ENCODE data around the gene JAZF1.
"Not testable (repeated sequence)": the region's sequence is repeated elsewhere in the genome, so short reads cannot be mapped to it uniquely, and the experiment has no call there.

Gene JAZF1

DNA sequence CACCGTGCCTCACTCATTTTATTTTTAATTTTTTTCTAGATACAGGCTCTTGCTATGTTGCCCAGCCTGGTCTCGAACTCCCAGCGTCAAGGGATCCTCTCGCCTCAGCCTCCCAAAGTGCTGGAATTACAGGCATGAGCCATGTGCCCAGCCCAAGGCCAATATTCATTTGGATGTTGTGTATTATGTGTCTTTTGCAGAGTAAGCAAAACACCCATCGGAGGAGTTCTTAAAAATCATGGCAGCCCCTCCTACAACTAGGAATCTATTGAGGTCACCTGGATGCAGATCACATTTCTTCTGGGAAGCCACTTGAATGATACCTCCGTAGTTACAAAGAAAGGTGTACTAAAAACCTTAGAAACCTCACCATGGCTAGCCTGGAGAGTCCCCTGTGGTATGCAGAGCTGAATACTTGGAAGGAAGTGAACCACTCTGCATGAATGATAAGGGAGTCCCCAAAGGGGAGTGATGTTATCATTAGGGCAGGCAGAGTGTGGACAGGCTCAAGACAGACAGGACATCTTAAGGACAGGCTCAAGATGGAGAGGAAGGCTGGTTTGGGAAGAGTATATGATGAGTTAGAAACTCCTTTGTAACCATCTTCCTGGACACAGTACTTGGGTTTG, 254.9 kb downstream of the JAZF1 start:
- no peak for DNase-seq

DNA sequence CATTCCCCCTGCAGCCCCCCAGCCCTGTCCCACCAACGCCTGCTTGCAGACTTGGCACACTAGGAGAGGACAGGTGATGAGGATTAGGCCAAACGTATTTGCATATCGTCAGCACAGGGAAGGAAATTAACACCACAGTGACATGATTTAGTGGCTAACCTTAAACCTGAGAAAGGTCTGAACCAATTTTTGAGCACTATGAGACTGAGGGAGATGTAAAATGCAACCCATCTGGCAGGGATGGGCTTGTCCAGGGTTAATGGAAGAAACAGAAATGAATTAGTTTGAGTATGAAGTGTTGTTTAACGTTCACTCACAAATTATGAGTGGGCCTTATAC, 257.0 kb downstream of the JAZF1 start:
- no peak for DNase-seq

DNA sequence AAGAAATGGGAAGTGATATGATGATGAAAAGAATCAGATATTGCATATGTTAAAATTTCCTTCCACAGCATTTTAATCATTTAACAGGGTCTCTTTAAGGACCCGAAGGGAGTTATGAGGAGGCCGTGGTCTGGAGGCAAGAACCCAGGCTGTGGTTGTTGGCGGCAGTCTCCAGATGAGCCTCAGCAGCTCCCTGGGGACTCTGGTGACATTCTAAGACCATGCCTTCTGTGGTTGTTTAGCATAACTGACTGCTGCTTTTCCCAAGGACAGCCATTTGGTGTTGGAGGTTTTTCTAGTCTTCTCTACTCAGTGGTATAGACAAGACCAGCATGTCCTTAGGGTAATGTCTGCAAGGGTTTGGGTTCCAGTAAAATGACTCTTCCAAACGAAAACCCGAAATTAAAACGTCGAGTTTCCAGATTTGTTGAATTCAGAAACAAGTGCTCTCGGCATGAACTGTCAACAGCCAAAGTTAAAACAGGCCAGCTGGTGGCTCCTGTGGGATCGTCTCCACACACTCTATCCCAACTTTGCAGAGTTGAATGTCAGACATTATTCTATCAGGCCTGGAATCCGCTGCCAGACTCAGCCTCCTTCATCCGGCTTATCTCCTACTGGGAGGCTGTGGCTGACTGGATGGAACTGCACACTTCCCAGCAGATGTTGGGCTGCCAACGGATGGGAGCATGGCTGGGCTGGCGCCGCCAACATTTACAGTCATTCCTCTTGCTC, 257.5 kb downstream of the JAZF1 start:
- no peak for DNase-seq

DNA sequence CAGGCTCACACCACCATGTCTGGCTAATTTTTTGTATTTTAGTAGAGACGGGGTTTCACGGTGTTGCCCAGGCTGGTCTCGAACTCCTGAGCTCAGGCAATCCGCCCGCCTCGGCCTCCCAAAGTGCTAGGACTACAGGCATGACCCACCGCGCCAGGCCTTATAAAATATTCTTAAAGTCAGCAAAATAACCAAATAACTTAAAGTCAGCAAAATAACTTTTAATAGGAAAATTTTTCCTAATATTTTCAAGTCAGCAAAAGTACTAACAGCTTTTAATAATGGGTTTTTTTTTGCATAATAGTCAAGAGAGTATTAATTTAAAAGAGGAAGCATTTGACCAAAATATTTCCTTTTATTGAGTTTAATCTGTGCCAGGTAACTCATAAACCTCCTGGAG, 258.2 kb downstream of the JAZF1 start:
- DNase-seq, result not testable (repeated sequence)

DNA sequence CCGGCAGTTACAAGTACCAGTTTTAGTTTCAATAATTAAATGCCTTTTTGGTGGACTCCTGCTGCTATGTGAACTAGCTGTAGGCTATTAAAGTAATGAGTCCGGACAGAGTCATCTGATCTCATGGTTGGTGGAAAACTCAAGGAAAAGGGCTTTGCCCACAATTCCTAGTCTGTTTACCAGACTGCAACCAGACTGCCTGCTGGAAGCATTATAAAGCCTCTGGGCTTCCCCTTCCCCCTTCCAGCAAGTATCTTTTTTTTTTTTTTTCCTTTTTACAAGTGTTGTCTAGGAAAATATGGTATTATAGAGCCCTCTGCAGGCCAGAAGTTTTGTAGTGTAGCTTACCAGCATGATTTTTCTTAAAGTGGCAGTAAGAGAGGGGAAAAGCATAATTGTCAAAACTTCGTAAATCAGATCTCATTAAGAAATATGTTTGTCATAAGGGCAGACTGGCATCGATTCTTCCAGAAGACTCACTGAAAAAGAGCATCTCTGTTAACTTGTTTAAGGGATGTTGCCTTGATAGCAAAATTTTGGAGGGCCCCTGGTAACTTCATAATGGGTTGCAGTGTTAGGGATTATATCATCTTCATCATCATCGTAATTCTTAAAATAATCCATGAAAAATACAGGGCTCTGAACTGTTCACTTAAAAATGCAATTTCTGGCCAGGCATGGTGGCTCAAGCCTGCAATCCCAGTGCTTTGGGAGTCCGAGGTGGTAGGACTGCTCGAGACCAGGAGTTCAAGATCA, 259.3 kb downstream of the JAZF1 start:
- no peak for DNase-seq

DNA sequence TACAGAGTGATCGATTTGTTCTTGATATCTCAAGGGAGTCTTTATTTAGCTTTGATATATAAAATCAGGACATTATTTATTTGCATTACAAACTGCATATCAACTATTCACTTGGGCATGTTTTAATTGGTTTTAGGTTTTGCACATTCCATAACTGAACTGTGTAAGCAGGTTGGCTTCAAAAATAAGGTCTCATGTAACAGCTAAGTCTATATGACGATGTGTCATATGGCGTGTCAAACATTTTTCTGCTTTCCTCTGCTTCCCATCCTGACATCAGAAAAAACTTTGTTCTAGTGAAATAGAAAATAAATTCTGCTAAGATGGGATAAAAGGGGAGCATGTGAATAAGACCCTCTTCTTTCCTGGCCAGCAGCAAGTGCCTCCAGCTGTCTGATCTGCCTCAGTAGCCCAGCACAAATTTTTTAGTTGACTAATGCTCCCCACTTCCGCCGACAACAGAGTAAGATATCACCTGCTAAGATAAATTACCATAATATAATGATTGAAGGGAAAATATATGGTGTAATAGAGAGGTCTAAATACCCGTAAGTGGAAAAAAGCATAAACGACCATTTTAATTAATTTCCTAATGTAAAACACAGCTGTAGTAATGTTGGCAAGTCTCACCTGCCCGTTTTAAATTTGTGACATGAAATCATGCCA, 260.2 kb downstream of the JAZF1 start:
- DNase-seq, result no peak

DNA sequence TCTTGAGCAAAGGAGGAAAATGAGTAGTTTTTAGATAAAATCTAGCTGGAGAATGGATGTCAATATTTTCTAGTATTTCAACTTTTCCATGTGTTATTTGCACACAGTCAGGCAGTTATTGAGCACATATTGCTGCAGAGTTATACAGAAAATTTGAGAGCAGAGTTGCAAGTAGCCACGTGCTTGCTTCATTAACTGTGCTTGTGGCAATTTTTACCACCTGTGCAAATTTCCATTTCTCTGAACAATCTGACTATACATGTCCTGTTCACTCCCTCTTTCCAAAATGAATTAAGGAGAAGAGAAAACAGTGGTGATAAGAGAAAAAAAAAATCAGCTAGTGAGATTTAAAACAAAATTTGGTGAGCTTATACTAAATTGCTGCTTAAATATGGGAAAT, 262.1 kb downstream of the JAZF1 start:
- DNase-seq, result no peak

DNA sequence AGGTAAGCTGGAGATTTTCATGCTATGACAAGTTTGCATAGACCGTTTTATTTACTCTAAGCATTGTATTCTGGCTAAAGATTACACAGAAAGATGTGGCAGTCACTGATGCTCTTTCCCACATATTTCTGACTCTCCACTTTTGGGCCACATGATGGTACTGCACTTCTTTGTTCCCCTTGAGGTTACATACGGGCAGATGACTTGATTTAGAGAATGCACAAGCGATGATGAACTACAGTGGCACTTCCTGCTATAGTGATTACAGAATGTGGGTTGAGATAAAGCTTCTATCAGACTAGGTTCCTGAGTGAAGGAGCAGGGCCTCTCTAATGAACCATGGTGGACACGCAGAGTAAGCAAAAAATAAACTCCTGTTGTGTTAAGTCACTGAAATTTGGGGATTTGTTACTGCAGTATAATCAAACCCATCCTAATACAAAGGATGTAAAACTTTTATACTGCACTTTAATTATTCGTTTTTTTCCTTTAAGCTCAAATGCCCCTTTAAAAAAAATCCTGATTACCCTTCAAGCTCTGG, 262.8 kb downstream of the JAZF1 start:
- DNase-seq, result no peak

DNA sequence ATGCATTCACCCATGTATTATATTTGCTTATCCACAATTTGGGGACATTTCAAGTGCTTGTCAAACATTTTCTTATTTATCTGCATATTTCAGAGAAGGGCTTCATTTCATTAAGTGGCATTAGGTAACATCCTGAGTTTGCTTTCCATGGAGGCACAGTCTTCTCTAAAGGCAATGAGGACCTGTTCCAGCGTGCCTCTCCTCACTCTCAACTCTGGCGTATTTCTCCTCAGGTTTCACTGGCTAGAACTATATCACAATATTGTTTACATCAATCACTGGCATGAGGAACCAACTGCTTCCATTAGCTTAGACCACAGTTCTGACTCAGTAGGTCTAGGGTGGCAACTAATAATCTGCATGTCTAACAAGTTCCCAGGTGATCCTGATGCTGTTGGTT, 263.5 kb downstream of the JAZF1 start:
- DNase-seq, result no peak

DNA sequence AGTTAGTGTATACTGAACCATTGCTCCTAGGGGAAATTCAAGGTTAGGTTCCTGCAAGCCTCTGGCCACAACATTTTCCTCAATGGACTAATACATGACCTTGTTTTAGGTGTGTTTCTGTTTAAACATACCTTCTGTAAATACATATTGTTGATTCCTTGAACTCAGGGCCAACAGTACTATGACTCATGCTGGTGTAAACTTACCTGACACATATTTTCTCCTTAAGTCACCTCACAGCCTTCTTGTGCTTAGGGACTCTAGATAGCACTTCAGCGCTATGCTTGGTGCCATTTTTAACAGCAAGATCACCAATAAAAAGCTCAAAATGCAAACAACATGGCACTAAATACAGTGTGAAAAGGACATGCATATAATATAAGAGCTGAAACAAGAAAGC, 264.2 kb downstream of the JAZF1 start:
- no peak for DNase-seq

DNA sequence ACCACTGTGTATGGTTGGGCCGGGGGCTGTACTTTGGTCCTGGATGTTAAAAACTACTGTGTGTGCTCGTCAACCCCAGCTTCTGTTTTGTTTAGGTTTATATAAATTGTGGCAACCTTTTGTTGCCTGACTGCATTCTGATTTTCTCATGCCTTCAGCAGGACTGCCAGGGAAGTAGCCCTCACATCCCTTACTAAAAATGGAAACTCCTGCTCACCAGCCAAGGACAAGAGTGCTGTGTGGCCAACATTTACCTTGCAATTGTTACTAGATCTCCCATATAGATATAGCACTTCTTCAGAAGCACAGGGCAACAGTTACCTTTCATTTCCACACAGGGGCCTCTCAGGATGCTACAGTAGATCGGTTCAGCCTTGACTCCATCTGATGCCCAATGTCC, 266.2 kb downstream of the JAZF1 start:
- DNase-seq, result no peak

DNA sequence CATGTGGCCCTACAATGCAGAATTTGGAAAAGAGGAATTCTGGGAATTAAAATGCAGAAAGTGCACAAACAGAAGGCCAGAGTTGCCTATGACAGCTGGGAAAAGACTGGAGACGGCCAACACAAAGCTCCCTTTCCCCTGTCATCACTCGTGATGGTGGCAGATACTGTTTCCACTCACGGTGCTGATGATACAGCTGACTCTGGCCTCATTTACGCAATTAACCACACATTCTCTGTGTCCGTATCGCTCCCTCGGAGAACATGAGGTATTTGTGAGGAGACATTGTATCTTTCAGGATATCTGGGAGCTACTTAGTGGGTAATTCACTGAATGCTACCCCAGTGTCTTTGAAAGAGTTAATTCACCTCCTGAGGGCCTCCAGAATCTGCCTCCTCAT, 267.8 kb downstream of the JAZF1 start:
- DNase-seq, result no peak

DNA sequence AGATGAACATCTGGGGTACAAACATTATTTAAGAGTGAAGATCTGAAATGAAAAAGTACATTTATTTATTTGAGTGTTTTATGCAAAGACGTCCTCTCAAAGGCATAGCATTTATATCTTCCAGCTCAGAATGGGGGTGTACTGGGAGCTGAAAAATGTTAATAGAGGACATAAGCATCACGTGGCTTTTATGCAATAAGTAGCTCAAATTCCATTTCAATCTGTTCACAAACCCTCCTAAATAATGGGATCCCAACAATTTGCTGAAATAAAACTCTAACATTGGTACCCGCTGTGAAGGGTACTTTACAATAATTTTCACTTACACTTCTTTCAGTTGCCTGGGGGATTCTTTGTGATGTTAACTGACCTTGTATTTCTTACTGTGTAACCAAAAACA, 268.7 kb downstream of the JAZF1 start:
- DNase-seq, result no peak

DNA sequence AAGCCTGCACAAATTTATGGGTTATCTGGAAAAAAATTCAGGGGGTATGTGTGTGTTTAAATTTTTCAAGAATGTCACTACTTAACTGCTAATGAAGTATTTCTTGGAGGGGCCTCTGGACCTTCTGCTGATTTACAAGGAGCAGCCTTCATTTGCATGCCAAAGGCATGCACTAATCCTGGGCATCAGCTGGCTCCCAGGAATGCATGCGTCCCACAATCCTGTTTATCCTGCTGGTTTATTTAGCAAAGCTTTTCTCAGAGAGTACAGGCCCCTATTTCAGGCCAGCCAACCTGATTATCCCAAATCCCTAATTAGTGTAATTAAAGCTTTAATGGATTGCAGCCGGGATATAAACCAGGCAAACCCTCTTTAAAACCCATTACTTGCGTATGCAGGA, 270.3 kb downstream of the JAZF1 start:
- no peak for DNase-seq

DNA sequence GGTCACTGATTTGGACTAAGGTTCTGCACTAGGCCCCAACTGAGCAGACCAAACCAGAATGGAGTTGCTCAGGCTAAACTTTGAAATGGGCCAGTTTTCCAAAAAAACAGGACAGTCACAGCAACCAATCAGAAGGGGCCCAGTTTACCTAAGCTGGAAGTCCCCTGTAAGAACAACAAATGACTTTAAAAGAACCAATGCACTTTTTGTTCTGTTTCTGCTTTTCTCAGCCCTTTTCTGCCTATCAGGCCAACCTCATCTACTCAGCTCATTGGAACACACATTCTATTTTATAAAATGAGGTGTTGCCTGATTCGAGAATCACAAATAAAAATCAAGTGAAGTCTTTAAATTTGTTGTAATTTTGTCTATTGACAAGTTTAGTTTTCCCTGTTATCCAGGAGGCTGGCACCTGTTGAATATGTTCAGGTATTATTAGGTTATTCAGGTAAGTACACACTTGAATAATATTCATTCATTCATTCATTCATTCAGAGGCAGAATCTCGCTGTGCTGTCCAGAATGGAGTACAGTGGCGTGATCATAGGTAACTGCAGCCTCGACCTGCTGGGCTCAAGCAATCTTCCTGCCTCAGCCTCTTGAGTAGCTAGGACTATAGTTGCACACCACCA, 271.9 kb downstream of the JAZF1 start:
- DNase-seq, result no peak

DNA sequence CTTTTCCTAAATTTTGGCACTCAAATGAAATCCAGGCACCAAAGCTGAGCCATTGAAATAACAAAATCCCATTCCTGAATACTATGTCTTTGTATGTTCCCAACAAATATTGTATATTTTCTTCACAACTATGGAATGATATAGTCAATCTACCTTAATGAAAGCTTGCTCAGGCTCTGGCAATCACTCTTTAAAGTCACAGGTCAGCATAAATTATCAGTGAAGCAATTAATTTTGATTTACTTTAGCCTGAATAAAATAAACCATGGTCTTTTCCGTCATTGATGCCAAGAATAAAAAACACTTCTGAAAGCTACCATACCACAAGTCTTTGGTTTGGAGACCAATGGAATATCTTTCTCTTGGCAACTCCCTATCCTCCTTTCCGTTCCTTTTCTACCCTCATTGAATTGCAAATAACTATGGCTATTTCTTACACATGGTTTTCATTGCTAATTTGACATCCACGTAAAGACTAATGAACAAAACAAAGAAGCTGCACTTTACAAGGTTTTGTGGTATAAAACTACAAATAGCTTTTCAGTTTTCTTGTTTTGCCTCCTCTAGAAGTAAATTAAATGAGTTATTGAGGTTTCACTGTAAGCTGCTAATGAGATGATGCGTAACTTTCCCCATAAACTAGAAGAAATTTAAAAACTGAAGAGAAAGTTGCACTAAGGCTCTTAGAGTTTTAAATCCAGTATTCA, 274.1 kb downstream of the JAZF1 start:
- no peak for DNase-seq

DNA sequence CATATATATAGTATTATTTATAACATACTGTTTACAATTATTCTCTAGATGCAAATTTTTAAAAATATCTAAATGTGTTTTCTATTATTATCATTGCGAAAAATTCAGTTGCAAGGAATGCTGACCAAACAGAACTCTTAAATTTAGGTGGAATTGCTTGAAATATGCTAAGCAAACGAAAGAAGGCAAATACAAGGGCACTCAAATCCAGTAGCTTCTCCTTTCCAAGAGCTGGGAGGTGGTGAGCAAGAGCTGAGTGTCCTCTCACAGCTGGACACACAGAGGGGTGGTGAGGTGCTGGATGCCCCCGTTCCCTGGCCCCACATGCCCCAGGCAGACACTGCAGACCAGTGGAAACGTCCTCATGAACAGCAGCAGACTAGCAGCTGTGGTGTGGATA, 274.6 kb downstream of the JAZF1 start:
- DNase-seq, result no peak

DNA sequence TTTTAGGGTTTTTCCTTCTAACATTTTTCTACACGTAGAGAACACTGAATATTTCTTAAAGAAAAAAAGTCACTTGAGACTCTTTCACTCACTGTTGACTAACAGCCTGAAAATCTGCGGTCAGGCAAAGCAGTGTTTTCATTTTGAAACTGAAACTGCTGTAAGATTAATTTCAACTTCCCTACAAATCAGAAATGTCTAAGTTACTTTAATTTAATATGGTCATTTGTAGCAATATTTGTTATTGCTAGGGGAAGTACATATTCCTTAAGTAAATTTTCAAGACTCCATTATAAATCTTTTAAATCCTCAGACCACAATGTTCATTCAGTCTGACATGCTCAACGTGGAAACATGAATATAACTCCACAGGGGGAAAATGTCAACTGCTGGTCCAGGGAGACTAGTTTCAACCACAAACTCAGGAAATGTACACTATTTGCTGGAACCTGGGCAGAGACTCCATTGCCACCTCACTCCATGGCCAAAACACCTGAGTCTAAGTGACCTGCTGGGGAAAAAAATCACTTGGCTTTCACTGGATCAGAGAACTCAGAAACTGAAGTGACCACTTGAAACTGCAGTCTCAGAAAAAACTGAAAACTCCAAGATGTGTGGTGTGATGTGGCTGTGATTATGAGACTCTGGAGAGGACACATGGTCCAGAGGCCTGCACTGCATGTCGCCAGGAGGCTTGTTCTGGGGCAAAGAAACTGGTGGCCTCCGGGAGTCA, 279.4 kb downstream of the JAZF1 start:
- DNase-seq, result no peak

DNA sequence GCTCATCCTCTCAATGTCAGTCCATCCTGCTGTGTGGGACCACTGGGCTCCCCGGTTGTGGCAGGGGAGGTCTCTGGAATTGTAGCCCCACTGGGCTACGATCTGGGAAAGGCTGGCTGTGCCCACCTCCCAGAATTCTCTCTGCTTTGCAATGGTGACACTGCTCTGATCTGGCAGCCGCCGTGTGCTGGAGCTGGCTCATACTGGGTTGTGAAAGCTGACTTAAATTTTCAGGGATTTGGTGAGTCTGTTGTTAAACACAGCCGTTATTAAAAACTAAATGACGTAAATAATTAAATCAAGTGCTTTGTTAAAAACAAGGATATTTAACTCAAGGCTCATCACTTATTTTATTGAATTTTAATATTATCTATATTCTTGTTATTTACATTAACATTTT, 280.6 kb downstream of the JAZF1 start:
- no peak for DNase-seq

DNA sequence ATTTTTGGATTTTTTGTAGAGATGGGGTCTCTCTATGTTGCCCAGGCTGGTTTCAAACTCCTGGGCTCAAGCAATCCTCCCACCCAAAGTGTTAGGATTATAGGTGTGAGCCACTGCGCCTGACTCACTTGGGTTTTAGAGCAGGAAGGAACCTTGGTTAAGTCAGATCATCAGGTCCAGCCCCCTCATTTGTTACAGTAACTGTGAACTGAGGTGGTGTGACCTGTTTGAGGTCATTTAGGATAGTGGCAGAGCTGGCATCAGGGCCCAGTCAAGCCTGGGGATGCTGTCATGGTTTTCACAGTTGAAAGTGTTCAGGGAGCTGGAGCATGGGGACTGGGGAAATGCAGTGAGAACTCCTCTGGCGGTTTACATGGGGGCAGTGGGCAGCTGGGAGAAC, 281.0 kb downstream of the JAZF1 start:
- DNase-seq, result no peak

DNA sequence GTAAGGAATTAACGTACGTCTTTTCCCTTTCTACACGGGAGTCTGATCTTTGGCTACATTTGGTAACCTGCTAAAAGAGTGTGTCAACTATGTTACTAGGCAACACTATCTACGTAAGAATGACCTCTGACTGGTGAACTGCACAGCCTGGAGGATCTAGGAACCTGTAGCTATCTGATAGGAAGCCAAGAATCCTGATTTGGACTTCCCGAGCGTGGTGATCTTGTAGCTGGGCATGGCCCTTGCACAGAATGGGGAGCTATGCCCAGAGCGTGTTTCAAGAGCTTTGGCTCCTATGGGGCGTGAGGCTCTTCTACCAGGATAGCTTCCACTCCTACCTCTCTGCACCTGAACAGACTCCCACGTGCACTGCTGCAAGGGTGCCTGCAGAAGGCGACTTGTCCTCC, 283.2 kb downstream of the JAZF1 start:
- DNase-seq, result no peak

DNA sequence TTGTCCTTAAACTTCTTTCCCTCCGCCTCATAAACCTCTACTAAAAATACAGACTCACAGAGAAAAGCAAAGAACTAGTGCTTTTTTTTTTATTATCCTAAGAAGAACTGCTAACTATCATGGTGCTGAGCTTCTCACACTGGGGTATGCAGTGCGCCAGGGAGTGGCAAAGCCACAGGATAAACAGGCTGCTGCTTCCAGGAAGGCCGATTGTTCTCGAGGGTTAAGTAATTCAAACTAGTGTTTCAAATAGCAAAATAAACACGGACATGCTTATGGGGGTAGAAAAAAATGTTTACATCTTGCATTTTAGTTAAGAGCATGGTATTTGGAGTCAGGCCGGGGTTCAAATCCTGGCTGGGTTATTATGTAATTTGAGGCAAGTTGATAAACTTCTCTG, 283.6 kb downstream of the JAZF1 start:
- DNase-seq, result no peak
